SKM-1 treated with dmso at 0.1 percent for 144 hours (cell line): ENCODE measurements around the gene C19orf81.

ENCODE experiments used
- DNase-seq: peaks from one replicate; lab custom pipeline; 2025; ENCODE audit not compliant: unreplicated experiment; lab: John Stamatoyannopoulos, UW

Gene C19orf81

DNA sequence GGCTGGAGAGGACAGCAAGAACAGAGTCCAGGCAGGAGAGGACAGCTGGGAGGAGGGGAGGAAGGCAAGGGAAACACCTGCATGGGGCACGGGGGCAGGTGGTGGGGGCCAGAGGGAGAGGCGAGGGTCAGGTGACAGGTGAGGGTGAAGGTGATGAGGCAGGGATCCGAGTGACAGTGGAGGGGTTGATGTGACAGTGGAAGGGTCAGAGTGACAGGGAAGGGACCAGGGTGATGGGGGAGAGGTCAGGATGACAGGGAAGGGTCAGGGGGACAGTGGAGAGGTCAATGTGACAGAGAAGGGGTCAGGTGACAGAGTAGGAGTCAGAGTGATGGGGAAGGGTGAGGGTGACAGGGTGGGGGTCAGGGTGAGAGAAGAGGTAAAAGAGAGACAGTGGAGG lies 29.1 kb downstream of the C19orf81 start:
- DNase-seq: no peak

DNA sequence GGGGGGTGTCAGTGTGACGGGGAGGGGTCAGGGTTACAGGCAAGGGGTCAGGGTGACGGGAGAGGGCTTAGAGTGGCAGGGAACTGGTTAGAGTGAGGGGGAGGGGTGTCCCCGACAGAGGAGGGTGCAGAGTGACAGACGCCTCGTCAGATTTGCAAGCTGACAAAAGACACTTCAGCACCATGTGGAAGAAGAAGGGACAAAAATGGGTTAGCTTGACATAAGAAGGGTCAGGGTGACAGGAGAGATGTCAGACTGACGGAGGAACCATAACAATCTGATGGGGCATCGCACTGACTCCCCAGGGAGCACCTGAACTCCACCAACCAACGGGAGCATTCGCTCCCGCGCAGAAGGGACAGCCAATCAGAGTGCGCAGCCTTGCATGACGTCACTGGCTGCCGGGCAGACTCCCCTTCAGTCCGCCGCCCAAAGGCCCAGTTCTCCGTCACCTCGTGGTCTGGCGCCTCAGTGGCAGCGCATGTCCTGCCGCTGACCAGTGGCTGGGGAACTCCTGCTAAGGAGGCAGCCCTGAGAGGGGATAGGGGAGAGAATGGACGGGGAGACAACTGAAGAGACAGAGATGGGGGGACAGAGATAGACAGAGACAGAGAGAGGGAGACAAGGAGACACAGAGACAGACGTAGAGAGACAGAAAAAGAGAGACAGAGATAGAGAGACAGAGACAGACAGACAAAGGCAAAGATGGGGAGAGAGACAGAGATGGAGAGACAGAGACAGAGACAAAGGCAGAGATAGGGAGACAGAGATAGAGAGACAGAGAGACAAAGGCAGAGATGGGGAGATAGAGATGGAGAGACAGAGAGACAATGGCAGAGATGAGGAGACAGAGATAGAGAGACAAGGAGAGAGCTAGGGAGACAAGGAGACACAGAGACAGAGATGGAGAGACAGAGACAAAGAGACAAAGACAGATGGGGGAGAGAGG lies 30.2 kb downstream of the C19orf81 start:
- peak; percentile 73 for DNase-seq

DNA sequence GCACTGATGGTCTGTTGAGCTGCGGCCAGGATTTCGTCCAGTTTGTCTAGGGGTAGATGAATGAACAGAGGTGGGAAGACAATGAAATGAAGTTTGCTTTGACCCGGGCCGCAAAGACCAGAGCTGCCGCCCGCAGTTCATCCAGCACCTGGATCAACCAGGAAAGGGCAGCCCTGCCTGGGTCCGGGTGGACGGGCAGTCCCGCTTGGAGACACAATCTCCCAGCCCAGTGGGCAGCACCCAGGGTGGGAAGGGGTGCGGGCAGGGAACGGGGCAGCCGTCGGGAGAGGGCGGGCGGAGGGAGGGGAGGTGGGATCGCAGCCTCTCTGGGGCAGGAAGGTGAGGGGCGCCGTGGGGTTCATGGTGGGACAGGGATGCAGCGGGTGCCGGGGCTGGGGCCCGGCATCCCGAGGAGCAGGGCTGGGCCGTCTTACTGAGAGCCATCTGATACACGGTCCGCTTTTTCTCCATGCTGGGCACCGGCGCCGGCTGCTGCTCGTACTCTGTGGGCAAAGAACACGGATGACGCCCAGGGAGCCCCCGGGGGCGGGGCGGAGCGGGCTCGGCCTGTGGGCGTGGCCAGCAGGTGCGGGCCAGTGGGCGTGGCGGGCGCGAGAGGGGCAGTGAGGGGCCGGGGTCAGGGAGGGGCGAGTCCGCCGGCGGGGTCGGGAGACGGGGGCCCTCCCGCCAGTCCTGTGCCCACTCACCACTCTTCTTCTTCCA lies 37.2 kb downstream of the C19orf81 start:
- no peak for DNase-seq

DNA sequence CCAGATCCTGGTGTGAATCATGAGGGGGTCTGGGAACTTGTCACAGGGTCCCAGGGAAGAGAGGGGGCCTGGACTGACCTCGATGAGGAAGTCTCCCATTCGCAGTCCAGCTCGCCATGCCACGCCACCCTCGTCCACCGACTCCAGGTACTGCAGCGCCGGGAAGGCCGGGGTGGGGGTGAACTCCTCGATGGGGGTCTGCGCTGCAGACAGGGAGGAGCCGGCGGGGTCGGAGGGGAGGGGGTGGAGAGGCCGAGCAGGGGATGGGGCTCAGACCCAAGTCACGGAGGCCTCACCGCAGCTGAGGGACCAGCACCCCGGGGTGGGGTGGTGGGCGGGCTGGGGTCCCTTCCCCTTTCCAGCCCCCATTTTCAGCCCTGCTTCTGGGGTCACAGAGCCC lies 39.5 kb downstream of the C19orf81 start:
- DNase-seq: no peak

DNA sequence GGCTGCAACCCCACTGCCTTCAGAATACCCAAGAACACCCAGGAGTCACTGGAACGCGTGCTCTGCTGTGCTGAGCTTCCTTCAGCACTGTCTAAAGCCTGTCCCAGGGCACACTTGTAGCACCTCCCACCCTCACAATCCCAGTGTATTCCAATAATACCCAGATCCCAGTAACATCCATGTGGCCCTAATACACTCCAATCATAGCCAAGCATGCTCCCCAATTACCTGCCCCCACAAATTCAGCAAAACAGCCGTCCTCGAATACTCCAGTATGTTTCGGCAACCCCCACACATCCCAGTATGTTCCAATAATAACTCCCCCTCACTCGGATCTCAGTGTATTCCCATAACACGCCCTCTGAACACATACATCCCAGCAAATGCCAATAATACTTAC lies 41.2 kb downstream of the C19orf81 start:
- DNase-seq: no peak

DNA sequence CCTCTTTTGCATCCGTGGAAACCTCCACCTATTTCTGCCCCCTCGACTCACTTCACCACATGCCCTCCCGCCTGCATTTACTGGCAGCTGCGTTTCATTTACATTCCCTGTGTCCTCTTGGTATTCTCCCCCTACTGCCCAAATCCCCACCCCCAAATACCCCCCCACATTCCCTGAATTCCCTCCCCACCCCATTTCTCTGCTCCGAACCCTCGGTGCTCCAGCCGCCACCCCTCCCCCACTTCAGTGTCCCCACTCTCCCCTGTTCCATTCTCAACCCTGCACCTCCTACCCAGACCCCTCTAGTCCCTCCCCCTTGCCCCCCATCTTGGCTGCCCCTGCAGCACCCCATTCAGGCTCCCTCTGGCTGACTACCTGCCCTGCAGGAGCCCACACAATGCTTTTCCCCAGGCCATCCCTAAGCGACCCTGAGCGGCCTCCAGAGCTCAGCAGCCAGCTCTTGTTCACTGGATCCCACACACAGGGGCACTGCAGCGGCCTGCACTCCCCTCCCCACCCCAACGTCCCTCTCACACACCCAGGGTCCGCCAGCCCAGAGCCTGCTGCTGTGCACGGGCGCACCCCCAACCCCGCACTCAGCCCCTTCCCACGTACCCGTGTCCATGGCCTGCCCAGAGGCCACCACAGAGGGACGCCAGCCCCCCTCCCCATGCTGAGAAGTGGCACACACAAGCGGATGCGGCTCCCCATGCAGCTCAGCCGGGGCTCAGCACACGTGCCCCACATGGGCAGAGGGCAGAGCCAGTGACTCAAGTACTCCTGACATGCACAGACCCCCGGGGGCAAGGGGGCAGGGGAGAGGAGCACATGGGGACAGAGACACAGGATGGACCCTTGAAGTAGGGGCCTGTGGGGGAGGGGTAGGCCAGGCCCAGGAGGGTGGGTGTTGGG lies 44.1 kb downstream of the C19orf81 start:
- no peak for DNase-seq

DNA sequence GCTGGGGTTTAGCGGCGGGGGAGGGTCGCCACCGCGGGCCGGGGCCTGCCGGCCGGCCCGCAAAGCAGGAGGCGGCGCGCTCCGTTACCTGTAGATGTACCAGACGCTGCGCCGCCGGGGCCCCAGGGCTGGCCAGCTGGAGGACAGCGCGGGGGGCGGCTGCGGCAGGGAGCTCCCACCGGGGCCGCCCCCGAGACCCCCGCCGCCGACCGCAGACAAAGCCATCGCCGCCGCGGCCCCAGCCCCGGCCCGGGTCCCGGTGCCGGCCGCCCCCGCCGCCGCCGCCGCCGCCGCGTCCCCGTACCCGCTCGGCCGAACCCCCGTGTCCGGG lies 45.5 kb downstream of the C19orf81 start:
- DNase-seq: no peak

DNA sequence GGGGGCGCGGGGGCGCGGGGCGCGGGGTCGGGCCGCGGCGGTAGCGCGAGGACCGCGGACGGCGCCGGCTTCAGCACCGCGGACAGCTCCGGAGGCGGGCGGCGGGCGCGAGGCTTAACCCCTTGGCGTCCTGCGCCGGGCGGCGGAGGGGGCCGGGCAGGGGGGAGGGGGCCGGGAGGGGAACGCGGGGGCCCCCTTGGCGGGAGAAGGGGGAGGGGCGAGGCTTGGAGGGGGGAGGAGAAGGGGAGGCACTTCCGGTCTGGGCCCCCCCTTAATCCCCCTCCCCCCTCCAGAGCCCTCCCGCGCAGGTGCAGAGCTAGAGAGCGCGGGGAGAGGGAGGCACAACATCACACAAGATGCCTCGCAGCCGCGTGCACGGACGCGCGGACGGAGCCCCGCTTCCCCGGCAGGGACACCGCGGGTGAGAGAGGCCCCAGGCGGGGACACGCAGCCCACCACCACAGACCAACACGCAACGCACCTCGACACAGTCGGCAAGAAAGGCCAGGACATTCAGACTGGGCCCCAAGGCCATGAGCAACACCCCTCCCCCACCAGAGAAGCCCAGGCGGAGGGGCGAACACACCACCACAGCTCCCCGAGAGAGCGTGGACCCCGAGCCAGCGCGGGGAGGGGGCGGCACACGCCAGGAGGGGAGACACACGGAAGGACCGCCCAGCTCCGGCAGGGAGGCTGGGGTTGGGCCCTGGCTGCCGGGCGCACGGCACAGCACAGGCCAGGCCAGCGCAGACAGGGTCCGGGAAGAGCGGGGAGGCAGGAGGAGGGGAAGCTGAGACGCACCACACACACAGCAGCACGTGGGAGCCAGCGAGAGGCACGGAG lies 46.2 kb downstream of the C19orf81 start:
- no peak for DNase-seq

DNA sequence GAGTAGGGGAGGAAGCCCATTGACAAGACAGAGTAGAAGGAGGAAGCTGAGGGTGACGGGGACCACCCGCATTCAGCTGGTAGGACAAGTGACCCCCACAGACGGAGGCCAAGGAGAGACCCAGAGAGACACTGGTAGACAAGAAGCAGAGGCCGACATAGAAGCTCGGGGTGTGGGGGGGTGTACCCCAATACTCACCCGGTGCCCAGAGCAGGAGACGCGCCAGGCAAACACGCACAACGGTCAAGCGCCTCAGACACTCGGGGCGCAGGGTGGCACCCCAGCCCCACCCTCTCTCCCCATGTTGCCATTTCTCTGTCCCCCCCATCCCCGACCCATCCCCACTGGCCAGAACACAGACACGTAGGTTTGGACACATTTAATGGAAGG lies 46.8 kb downstream of the C19orf81 start:
- DNase-seq: no peak

DNA sequence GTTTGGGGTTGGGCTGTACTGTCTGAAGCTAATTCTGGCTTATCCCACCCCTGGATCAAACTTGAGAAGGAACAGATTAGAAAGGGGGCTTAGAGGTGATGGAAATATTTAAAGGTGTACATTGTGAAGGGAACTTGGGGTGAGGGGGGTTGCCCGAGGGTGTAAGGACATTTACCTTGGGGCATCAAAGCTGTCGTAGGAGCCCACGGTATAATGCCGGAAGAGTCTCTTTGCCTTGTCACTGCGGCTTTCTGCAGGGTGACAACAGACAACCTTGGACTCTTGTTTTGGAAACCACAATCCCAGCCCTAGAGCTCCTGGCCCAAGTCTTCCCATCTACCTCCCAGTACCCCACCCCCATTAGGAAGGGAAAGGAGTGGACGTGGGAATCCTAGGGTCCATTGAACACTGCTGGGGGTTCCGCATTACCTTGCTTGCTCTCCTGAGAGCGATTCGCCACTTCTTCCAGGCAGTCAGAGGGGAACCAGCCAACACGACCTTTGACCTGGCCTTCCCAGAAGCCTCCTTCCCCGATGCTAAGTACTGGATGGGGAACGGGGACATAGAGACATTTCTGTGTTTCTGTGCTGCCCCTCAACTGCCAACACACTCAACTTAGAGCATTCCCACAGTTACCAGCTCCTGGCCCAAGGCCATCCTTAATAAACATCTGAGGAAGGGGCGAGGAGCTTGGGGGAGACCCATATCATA lies 48.3 kb downstream of the C19orf81 start:
- no peak for DNase-seq

DNA sequence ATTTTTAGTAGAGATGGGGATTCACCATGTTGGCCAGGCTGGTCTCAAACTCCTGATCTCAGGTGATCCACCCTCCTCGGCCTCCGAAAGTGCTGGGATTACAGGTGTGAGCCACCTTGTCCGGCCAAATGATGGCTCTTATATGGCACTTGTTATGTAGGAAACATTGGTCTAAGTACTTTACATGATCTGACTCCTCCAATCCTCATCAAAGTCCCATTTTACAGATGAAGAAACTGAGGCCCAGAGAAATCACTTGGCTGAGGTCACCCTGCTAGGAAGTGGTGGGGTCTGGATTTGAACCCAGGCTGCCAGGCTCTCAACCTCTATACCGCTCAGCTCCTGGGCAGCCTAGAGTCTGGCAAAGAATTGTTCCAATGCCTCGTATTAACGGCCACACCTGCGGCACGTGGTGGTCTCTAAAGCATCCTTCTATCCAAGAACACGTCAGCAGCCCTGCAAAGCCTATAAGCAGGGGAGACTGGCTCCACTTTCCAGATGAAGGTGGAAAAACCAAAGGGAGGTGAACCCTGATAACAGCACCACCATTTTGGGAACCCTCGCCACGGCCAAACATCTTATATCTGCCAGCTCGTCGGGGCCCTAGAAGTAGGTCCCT lies 52.2 kb downstream of the C19orf81 start:
- no peak for DNase-seq

DNA sequence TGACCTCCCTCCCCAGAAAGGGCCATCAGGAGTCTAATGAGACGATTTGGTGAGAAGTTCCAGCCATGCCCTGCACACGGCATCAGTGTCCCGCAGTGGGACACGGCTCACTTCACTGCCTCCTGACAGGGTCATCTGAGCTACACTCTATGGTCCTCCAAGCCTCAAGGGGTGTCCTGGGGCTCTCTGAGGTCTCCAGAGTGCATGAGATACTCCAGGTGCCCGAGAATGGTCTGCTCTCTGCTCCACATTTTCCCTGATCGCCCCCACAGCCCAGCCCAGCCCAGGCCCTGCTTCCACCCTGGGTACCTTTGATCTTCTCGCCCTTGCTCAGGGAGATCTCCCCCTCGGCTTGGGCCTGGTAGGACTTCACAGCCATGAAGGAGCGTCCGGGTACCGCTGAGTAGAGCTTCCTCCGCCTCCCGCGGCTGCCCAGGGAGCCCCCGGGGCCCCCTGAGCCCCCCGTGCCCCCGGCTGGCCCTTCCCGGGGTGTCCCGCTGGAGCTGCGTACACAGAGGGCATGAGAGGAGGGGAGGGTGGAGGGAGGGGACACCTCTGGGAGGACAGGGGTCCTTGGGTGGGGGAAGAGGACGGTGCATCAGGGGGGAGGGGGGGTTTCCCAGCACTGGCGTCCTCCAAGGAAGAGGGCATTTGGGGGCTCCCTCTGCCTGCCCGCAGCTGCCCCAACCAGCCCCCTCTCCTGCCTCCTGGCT lies 53.1 kb downstream of the C19orf81 start:
- no peak for DNase-seq

DNA sequence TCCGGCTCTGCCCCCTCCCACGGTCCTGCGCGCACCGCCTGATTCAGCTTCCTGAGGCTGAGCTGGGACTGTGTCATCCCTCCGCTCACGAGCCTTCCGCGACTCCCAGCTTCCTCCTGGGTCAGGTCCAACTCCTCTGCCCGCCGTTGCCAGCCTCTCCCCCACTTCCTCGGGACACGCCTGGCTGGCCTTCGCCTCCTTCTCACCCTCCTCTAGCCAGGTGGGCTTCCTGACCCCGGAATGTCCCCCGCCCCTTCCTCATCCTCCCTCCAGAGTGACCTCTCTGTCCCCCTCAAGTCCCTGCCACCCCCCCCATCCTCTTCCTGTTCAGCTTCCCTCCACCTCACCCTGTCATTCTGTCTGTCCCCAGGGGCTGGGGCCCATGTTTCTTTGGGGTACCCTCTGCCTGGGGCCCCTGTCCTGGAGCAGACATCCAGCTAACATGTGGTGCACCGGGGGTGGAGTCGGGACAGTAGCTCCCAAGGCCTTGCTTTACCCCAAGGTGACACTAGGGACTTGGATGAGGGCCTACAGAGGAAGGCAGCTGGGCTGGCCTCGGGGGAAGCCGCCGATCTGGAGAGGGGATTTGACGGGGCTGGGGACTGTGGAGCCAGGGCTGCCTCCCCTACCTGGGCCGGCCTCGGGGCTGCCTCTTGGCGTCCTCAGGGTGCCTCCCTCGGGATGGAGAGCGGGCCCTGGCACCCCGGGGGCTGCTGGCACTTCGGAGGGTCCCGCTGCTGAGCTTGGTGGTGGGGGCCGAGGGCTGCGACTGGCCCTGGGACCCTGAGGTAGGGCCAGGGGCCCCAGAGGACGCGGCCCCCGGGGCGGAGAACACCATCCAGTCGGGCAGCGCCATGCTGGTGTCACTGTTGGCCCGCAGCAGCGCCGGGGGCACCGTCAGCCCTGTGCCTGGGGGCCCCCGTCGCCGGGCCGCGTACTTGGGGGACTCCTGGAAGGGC lies 53.9 kb downstream of the C19orf81 start:
- no peak for DNase-seq

DNA sequence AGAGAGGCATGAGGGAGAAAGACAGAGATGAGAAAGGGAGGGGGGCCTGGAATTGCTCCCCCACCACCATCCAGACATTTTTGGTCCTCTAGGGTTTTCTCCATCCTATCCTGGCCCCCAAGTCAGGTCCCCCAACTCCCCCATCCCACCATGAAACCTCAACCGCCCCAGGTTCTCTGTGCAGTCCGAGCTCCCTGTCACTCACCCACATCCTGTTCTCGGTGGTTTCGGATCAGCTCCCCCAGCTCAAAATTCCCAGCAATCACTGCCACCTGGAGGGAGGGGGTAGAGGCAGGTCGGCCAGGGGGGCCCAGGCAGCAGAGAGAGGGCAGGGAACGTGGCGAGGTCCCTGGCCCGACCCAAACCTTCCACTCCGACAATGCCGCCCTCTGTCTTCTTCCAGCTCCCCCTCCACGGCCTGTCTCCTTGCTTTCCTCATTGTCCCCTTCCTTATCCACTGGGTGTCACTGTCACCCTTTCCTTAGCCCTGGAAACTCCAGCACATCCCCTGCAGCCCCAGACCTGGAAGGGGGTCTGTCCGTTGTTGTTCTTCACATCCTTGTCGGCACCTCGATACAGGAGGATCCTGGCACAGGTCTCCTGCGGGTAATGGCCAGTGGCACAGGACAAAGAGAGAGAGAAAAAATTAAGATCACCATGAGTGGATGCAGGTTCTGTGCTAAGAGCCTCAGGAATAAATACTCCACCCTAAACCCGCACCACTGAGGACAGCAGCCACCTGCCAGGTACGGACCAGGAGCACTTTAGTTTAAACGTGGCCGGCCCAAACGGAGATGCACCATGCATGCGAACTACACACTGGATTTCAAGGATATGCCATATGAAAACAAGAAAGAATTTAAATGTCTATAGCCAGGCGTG lies 54.9 kb downstream of the C19orf81 start:
- DNase-seq: no peak

DNA sequence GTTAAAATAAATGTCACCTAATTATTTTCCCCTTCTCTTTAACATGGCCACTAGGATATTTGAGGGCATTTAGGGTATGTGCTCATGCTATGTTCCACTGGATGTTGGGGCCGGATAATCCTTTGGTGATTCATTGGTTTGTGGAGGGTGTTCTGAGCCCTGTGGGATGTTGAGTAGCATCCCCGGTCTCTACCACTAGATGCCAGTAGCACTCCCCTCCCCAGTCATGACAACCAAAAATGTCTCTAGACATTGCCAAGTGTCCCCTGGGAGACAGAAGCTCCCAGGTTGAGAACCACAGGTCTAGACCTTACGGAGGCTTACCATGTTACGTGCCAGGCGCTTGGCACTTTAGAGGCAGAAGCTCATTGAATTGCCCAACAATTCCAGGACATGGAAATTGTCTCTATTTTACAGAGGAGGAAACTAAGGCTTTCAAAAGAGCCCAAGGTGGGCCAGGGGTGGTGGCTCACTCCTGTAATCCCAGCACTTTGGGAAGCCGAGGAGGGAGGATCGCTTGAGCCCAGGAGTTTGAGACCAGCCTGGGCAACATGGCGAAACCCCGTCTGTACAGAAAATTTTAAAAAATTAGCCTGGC lies 56.3 kb downstream of the C19orf81 start:
- DNase-seq: peak; percentile 25

DNA sequence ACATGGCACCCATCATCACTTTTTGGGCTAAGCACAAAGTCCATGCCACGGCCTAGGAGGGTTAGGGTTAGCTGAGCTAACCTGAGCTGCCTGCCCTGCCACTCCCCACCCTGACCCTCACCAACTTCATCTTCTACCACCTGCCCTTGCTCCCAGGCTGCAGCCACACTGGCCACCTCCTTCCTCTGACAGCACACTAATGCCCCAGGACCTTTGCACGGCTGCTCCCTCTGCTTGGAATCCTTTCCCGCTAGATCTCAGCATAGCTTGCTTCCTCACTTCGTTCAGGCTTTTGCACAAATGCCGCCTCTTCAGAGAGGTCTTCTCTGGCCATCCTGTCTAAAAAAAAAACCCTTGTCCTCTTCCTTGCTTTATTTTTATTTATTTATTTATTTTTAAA lies 57.1 kb downstream of the C19orf81 start:
- DNase-seq: no peak
